ENCODE results near the gene RNU1-3. TPM values are rescaled to one million over a fixed set of nuclear protein-coding genes. Genes with fewer than 3 reads are reported as not detected.

The RNU1-3 gene
- total RNA-seq, 1 experiment from 2014 or later, result 1,685 TPM

DNA sequence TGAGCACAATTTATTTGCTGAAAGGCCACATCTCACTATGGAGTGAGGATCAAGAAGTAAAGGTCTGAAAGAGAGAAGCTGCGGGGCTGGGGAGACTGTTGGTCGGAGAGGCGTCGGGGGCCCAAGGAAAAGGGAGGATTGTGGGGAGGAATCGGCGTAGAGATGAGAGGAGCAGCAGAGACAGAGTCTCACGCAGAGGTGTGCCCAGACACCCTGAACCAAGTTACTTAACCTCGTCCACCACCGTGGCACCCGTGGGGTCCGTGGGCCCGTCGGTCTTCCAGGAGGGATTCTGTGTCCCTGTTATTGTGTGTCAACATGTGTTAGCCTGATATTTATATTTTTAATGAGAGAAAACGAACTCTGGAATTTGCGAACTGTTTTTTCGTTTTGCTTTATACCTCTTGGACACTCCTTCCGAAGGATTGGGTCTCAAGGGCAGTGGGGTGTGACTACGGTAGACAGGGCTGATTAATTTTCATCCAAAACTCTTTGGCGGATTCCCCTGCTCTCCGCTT is 49.6 kb downstream of the RNU1-3 start:
- no peak for TF ChIP-seq EGR1 (IDR thresholded peaks at IDR 0.05; ENCODE audit: low read depth)
- TF ChIP-seq POLR2AphosphoS5 (IDR thresholded peaks at IDR 0.05; ENCODE audit: low read depth, low read length), result 0 out of 2 replicates have a peak, but pooled peaks have one; percentile 41
- DNase-seq (ENCODE audit: low read depth, low spot score) (no peak), ATAC-seq (no peak)
- POLR2A ChIA-PET, result no interaction called here
- RAD21 ChIA-PET (ENCODE audit: low non-redundant PET in 1 of 2, low total read pairs in 2 of 2, uncharacterized antibody in 2 of 2, unreplicated experiment in 2 of 2), result no interaction called here
- Histone ChIP-seq H3K27me3 (ENCODE audit: insufficient read depth, low read length) (no peaks in the 10 kb centered on the region), H3K4me2 (ENCODE audit: low read length) (no peak overlapping the region), H3K4me1 (ENCODE audit: control insufficient read depth in 1 of 2, insufficient read depth in 2 of 2, low read length in 2 of 2) (peaks cover 11 to 31% of the 10 kb centered on the region in 2 experiments), H3K9ac (ENCODE audit: low read length) (no peak overlapping the region), H3K9me2 (ENCODE audit: insufficient read depth) (0 out of 2 replicates have a peak, but pooled peaks cover 3% of the 10 kb centered on the region), H3K4me3 (replicated peaks in 1 of 2; ENCODE audit: low read depth in 1 of 2, low read length in 2 of 2) (no peak overlapping the region), H3K27ac (ENCODE audit: low read depth, low read length) (no peak overlapping the region), H2AFZ (ENCODE audit: low read depth, low read length, poor library complexity, severe bottlenecking) (no peak overlapping the region), H4K20me1 (ENCODE audit: insufficient read depth) (no peaks in the 10 kb centered on the region), H3K79me2 (ENCODE audit: insufficient read depth, low read length) (peaks cover 8% of the 10 kb centered on the region), H3K9me3 (ENCODE audit: control insufficient read depth in 1 of 2, insufficient read depth in 1 of 2, low read depth in 1 of 2, low read length in 2 of 2) (no peaks in the 10 kb centered on the region), H3K36me3 (ENCODE audit: control insufficient read depth in 1 of 2, insufficient read depth in 2 of 2, low read length in 2 of 2) (peaks cover 0 to 2% of the 10 kb centered on the region in 2 experiments; a peak in 1 of 4 replicates)
- intact Hi-C loops (cut with micrococcal nuclease), result no loop called here
- CTCF ChIA-PET, result no interaction called here
- BruUV-seq (replicated peaks), result no TSS peak

Other genes with a start within 250 kb of the RNU1-3 start
- not detected for gene SPATA21, start 229.5 kb downstream of the RNU1-3 start, total RNA-seq (2021; ENCODE audit: unreplicated experiment)
- 35.5 TPM for gene NECAP2, start 226.2 kb downstream of the RNU1-3 start, total RNA-seq (2021; ENCODE audit: unreplicated experiment)
- gene RNU1-1, start 152.7 kb downstream of the RNU1-3 start, total RNA-seq (2021; ENCODE audit: unreplicated experiment), result 1,685 TPM
- gene NBPF1, start 53.4 kb downstream of the RNU1-3 start, total RNA-seq (2021; ENCODE audit: unreplicated experiment), result 46.0 TPM
- 1,685 TPM for gene RNU1-4, start 73.6 kb upstream of the RNU1-3 start, total RNA-seq (2021; ENCODE audit: unreplicated experiment)
- 1,685 TPM for gene RNU1-2, start 229.0 kb upstream of the RNU1-3 start, total RNA-seq (2021; ENCODE audit: unreplicated experiment)

Measured in HCT116 (cell line).